AG09309 (cell line): Measurements from ENCODE around the gene INTU.
A peak's percentile ranks its signal among the peaks of the same experiment; 100 is the strongest.
"Not testable (repeated sequence)": the region's sequence is repeated elsewhere in the genome, so short reads cannot be mapped to it uniquely, and the experiment has no call there.

Experiments
- DNase-seq: peaks from one replicate; pipeline ENCODE4 v3.0.0-alpha.2; 2010; ENCODE audit warnings: low read depth
- H3K4me3 ChIP-seq: 2 replicates; pipeline ENCODE4 v1.5.1; 2011; ENCODE audit warnings: mild to moderate bottlenecking, low read depth, low read length, moderate library complexity; ENCODE audit not compliant: control insufficient read depth
- TF ChIP-seq, protein P1 (sequence below): IDR thresholded peaks from 2 replicates; pipeline ENCODE4 v1.5.1; 2011; ENCODE audit warnings: mild to moderate bottlenecking, low read depth, low read length, inconsistent platforms; ENCODE audit not compliant: insufficient read depth, control insufficient read depth; ENCODE audit errors: missing control alignments

Gene INTU

DNA sequence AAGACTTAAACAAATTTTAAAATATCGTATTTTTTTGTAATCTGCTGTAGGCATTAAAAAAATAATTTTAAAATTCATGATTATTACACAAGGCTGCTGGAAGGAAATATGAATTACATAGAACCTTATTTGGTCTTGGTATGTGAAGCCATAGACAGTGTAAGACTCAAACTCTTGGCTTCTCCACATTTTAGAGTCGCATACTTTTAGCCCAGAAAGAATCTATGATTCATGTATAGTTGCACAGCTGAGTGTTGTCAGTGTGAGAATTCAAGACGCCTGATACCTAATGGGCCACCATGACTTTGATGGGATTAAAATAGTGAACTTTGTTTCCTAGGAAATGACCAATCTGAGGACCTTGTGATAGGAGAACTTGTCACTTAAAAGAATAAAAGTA lies 1.4 kb downstream of the INTU start:
- H3K4me3 ChIP-seq = no peak overlapping the region
- peak; percentile 18 for DNase-seq
- TF ChIP-seq, protein P1, sequence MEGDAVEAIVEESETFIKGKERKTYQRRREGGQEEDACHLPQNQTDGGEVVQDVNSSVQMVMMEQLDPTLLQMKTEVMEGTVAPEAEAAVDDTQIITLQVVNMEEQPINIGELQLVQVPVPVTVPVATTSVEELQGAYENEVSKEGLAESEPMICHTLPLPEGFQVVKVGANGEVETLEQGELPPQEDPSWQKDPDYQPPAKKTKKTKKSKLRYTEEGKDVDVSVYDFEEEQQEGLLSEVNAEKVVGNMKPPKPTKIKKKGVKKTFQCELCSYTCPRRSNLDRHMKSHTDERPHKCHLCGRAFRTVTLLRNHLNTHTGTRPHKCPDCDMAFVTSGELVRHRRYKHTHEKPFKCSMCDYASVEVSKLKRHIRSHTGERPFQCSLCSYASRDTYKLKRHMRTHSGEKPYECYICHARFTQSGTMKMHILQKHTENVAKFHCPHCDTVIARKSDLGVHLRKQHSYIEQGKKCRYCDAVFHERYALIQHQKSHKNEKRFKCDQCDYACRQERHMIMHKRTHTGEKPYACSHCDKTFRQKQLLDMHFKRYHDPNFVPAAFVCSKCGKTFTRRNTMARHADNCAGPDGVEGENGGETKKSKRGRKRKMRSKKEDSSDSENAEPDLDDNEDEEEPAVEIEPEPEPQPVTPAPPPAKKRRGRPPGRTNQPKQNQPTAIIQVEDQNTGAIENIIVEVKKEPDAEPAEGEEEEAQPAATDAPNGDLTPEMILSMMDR = no peak

DNA sequence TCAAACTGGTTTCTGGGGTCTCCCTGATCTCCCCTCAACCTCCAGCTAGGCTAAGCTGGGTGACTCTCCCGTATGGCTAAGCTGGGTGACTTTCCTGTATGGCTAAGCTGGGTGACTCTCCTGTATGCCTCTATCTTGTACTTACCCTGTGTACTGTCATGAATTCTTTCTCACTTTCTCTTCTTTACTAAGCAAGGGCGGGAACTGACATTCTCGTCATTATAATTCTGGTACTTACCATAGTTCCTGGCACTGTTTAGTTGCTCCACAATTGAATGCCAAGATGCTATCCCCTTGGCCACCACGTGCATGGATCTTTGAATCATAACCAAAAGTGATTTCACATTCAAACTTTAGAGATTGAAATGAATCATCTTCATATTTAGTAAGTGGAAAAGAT lies 8.8 kb downstream of the INTU start:
- DNase-seq = no peak

DNA sequence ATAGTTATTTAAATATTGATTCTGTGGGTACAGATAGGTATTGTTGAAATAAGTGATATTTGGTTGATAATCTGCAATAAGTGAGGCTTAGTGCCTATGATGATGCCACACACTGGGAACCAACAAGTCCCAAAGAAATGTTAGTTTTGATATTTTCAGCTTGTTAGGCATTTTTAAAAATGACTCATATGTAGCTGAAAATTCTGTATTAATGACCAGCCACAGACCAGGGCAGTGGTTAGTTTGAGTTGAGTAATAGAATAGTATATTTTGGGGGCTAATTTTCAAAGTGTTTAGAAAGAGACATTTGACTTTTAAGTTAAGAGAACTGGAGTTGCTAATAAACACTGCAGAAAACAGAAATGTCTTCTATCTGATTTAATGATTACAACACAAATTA lies 9.4 kb downstream of the INTU start:
- H3K4me3 ChIP-seq = no peak overlapping the region
- DNase-seq = no peak
- TF ChIP-seq, protein P1 = no peak

More for the DNA sequence above, 8.8 kb downstream of the INTU start:
- H3K4me3 ChIP-seq = no peak overlapping the region
- TF ChIP-seq, protein P1 = no peak

DNA sequence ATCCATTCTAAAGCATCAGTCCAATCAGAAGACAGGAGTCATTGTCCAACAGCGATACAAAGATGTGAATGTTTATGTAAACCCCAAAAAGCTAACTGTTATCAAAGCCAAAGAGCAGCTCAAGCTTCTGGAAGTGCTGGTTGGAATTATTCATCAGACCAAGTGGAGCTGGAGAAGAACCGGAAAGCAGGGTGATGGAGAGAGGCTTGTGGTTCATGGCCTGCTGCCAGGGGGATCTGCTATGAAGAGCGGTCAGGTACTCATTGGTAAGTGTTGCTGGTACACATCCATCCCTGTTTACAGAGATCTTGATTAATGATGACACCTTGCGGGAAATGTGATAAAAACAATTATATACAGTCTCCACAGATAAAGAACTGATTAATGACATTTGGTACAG lies 11.0 kb downstream of the INTU start:
- TF ChIP-seq, protein P1 = no peak
- H3K4me3 ChIP-seq = no peak overlapping the region

DNA sequence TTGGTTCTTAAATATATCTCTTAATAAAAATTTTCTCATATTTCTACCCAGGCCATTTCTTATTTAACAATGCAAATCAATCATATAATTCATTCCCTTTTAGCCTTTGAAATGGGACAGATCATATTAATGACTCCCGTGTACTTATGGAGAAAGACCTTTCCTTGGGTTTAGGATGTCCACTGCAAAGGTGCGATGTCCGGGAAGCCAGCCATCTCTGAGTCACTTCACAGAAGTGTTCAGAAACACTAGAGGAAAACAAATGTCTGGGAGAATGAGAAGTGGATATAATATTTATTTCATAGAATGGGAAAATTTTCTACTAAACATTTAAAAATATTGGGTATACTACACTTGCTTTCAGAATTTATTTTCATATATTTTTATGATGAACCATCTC lies 15.3 kb downstream of the INTU start:
- no peak for DNase-seq
- TF ChIP-seq, protein P1 = no peak
- H3K4me3 ChIP-seq = no peak overlapping the region

More for the DNA sequence above, 11.0 kb downstream of the INTU start:
- DNase-seq = no peak

DNA sequence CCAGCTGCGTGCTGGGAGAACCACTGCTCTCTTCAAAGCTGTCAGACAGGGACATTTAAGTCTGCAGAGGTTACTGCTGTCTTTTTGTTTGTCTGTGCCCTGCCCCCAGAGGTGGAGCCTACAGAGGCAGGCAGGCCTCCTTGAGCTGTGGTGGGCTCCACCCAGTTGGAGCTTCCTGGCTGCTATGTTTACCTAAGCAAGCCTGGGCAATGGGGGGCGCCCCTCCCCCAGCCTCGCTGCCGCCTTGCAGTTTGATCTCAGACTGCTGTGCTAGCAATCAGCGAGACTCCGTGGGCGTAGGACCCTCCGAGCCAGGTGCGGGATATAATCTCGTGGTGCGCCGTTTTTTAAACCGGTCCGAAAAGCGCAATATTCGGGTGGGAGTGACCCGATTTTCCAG lies 22.8 kb downstream of the INTU start:
- H3K4me3 ChIP-seq, DNase-seq: not testable (repeated sequence)

DNA sequence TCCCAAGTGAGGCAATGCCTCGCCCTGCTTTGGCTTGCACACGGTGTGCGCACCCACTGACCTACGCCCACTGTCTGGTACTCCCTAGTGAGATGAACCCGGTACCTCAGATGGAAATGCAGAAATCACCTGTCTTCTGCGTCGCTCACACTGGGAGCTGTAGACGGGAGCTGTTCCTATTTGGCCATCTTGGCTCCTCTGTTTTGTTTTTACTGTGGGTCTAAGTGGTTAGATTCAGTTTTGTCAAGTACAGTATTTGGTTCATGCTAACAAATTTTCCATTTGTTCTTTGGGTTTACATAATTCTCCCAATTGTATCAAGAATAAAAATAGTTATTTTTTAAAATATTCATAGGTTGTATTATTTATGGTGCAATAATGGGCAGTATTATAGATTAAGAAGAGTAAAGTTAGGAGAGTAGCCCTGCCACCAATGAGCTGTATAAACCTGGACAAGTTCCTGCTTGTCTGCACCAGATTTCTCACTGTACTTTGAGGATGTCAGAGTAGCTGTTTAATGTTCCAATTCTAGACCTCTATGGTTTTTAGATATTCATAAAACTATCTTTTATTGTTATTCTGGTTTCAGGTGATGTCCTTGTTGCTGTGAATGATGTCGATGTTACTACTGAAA lies 23.4 kb downstream of the INTU start:
- DNase-seq = no peak
- no peak overlapping the region for H3K4me3 ChIP-seq
- TF ChIP-seq, protein P1 = no peak
